SK-N-SH (cell line): Measurements from ENCODE around the gene VPS13C. TPM values are rescaled to one million over a fixed set of nuclear protein-coding genes. Genes with fewer than 3 reads are reported as not detected.
"Not testable (repeated sequence)": the region's sequence is repeated elsewhere in the genome, so short reads cannot be mapped to it uniquely, and the experiment has no call there.

Source experiments
- CTCF ChIA-PET: fragments of 300-600, 350-600 bp; formaldehyde crosslinking; extraction: SDS; loops from one replicate; lab custom pipeline; 2021; lab: Yijun Ruan, JAX
- POLR2A ChIA-PET: fragments of 350-600 bp; sonication (Branson Sonifier 250); formaldehyde crosslinking; extraction: SDS; loops from one replicate; lab custom pipeline; 2020; ENCODE audit warnings: antibody characterized with exemption, inconsistent platforms; lab: Yijun Ruan, JAX
- DNase-seq: peaks from one replicate; pipeline ENCODE4 v3.0.0; 2012
- H2AFZ ChIP-seq: fragments of 200-600 bp; sonication (generic); 2 replicates; pipeline ENCODE4 v1.8.1; 2016; ENCODE audit warnings: antibody characterized with exemption, mild to moderate bottlenecking, low read depth
- H3F3A ChIP-seq: fragments of 200-600 bp; sonication (generic); replicated peaks from 2 replicates; pipeline ENCODE3; 2016; ENCODE audit warnings: antibody characterized with exemption, mild to moderate bottlenecking; ENCODE audit not compliant: insufficient read depth
- H3K27ac ChIP-seq, 2 experiments: fragments of 200-500 bp in 1 of 2; fragments of 200-600 bp in 1 of 2; sonication (Bioruptor generic) in 1 of 2; sonication (generic), shearing (Covaris generic) in 1 of 2; 2 replicates each; pipeline versions ENCODE4 v1.5.1 to v1.6.1; 2014 to 2016; ENCODE audit warnings: low read depth in 2 of 2, inconsistent platforms in 1 of 2, low read length in 1 of 2, mild to moderate bottlenecking in 1 of 2, mixed read lengths in 1 of 2
- H3K27me3 ChIP-seq: fragments of 200-600 bp; sonication (generic), shearing (Covaris generic); 2 replicates; pipeline ENCODE4 v1.6.1; 2016; ENCODE audit warnings: mixed run types; ENCODE audit not compliant: insufficient read depth
- H3K36me3 ChIP-seq, 2 experiments: fragments of 200-500 bp in 1 of 2; fragments of 200-600 bp in 1 of 2; sonication (Bioruptor generic) in 1 of 2; sonication (generic) in 1 of 2; replicated peaks in 1 of 2; 2 replicates each; pipeline versions ENCODE3 to v1.5.1; 2014 to 2016; ENCODE audit warnings: low read length in 1 of 2, mild to moderate bottlenecking in 1 of 2; ENCODE audit not compliant: insufficient read depth in 2 of 2, control insufficient read depth in 1 of 2
- H3K4me1 ChIP-seq, 2 experiments: fragments of 200-500 bp in 1 of 2; fragments of 200-600 bp in 1 of 2; sonication (Bioruptor generic) in 1 of 2; sonication (generic), shearing (Covaris generic) in 1 of 2; 2 replicates each; pipeline versions ENCODE4 v1.5.1 to v1.6.1; 2014 to 2016; ENCODE audit warnings: low read depth in 1 of 2, low read length in 1 of 2, mixed run types in 1 of 2; ENCODE audit not compliant: insufficient read depth in 2 of 2, control insufficient read depth in 1 of 2
- H3K4me2 ChIP-seq: fragments of 200-600 bp; sonication (generic), shearing (Covaris generic); 2 replicates; pipeline ENCODE4 v1.6.1; 2017; ENCODE audit warnings: mixed run types
- H3K4me3 ChIP-seq, 2 experiments: fragments of 200-500 bp in 1 of 2; fragments of 200-600 bp in 1 of 2; sonication (Bioruptor generic) in 1 of 2; sonication (generic), shearing (Covaris generic) in 1 of 2; 2 replicates each; pipeline versions ENCODE4 v1.5.1 to v1.8.1; 2014 to 2016; ENCODE audit warnings: low read depth in 2 of 2, inconsistent platforms in 1 of 2, low read length in 1 of 2, mild to moderate bottlenecking in 1 of 2, mixed read lengths in 1 of 2, moderate library complexity in 1 of 2
- H3K79me2 ChIP-seq: fragments of 200-600 bp; sonication (generic); 2 replicates; pipeline ENCODE4 v1.8.1; 2017; ENCODE audit warnings: mild to moderate bottlenecking; ENCODE audit not compliant: insufficient read depth
- H3K9ac ChIP-seq: fragments of 200-600 bp; sonication (generic); 2 replicates; pipeline ENCODE4 v1.6.1; 2017; ENCODE audit warnings: mixed run types
- H3K9me2 ChIP-seq: fragments of 200-600 bp; sonication (generic); 2 replicates; pipeline ENCODE4 v1.6.1; 2017; ENCODE audit warnings: mixed run types
- H3K9me3 ChIP-seq: fragments of 200-600 bp; sonication (generic); 2 replicates; pipeline ENCODE4 v1.6.1; 2017; ENCODE audit warnings: mixed run types, mild to moderate bottlenecking, moderate library complexity
- H4K20me1 ChIP-seq: fragments of 200-600 bp; sonication (generic); 2 replicates; pipeline ENCODE4 v1.6.1; 2017; ENCODE audit warnings: mild to moderate bottlenecking, mixed run types; ENCODE audit not compliant: insufficient read depth
- ELF1 ChIP-seq: IDR thresholded peaks from 2 replicates; pipeline ENCODE4 v1.4.0; 2012
- FOXJ3 ChIP-seq: sonication (generic); formaldehyde crosslinking; IDR thresholded peaks from 2 replicates; pipeline ENCODE4 v1.5.1; 2020; ENCODE audit warnings: mild to moderate bottlenecking, missing genetic modification reagents
- FOXM1 ChIP-seq: IDR thresholded peaks from 2 replicates; pipeline ENCODE4 v1.4.0; 2012; ENCODE audit warnings: low read depth, mild to moderate bottlenecking
- GABPA ChIP-seq: IDR thresholded peaks from 2 replicates; pipeline ENCODE4 v1.4.0; 2012; ENCODE audit warnings: low read depth, mild to moderate bottlenecking
- MXI1 ChIP-seq: IDR thresholded peaks from 2 replicates; pipeline ENCODE4 v1.6.1; 2012; ENCODE audit warnings: mild to moderate bottlenecking, low read depth, low read length, improper control_type of control experiment
- RAD21 ChIP-seq: IDR thresholded peaks from 2 replicates; pipeline ENCODE4 v1.6.1; 2012; ENCODE audit warnings: mild to moderate bottlenecking, low read length
- RFX5 ChIP-seq: IDR thresholded peaks from 2 replicates; pipeline ENCODE4 v1.6.1; 2012; ENCODE audit warnings: mild to moderate bottlenecking, improper control_type of control experiment, low read length
- SMC3 ChIP-seq: IDR thresholded peaks from 2 replicates; pipeline ENCODE4 v1.6.1; 2012; ENCODE audit warnings: low read depth, low read length, improper control_type of control experiment
- TAF1 ChIP-seq: IDR thresholded peaks from 2 replicates; pipeline ENCODE4 v1.6.1; 2012; ENCODE audit warnings: low read depth, mild to moderate bottlenecking, low read length, moderate library complexity, borderline replicate concordance
- WGBS: methylation state at CpG from one replicate; pipeline ENCODE4 v1.1.6; 2017; ENCODE audit warnings: low lambda C conversion rate; 5-methylcytosine and 5-hydroxymethylcytosine counted together
- polyA plus RNA-seq, 3 experiments: library from polyadenylated mRNA; depleted of rRNA; stranded (reverse); fragments of >200 nt; gene quantifications; 2 replicates each; pipeline ENCODE4 v1.2.3, GENCODE V29; 2012

Gene VPS13C
- polyA plus RNA-seq, 1 of the 3 experiments (the other 2 are of a cell fraction) = 5.7 TPM

DNA sequence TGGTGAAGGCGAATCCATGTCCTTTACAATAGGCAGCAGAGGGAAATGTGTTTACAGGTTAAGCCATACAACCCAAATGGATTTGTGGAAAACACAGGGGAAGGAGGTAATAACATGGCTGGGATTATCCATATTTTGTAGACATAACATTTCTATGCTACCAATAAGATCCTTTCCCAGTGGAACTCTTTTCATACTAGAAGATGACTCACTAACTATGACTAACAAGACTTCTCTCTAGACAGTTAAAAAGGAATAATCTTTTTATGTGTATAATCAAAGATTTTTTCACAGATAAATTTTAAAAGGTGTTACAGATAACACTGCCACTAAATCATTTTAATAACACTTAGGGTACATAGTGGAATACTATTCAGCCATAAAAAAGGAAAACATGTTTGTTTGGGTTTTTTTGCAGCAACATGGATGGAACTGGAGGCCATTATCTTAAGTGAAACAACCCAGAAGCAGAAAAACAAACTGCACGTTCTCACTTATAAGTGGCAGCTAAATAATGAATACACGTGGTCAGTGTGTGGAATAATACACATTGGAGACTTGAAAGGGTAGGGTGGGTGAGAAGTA lies 39.6 kb downstream of the VPS13C start:
- CTCF ChIA-PET = interaction anchor here (1.0 kb wide), 1 partner anchor 10 kb away, joined by 3 read pairs; no protein-coding TSS in a partner anchor
- WGBS = 93% methylated on average over 3 of the region's 3 CpGs
- POLR2A ChIA-PET = no interaction called here

DNA sequence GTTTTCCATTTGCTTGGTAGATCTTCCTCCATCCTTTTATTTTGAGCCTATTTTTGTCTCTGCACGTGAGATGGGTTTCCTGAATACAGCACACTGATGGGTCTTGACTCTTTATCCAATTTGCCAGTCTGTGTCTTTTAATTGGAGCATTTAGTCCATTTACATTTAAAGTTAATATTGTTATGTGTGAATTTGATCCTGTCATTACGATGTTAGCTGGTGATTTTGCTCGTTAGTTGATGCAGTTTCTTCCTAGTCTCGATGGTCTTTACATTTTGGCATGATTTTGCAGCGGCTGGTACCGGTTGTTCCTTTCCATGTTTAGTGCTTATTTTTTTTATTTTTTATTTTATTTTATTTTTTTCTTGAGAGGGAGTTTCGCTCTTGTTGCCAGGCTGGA lies 54.9 kb downstream of the VPS13C start:
- H3K9ac ChIP-seq, H3F3A ChIP-seq, POLR2A ChIA-PET, H3K9me2 ChIP-seq, H3K9me3 ChIP-seq, H3K27me3 ChIP-seq, H3K79me2 ChIP-seq, H3K4me3 ChIP-seq, H2AFZ ChIP-seq, DNase-seq, H4K20me1 ChIP-seq, H3K27ac ChIP-seq, H3K4me2 ChIP-seq, H3K4me1 ChIP-seq: not testable (repeated sequence)
- 91% methylated on average over 7 of the region's 7 CpGs for WGBS
- CTCF ChIA-PET = interaction anchor here (1.4 kb wide), 1 partner anchor 16 kb away, joined by 3 read pairs; no protein-coding TSS in a partner anchor
- peaks cover 25 to 40% of the 10 kb centered on the region in 2 experiments for H3K36me3 ChIP-seq

More for the DNA sequence above, 39.6 kb downstream of the VPS13C start:
- Histone ChIP-seq H3K27me3 (no peaks in the 10 kb centered on the region), H2AFZ (no peak overlapping the region), H3K4me3 (no peak overlapping the region), H3K9me2 (no peaks in the 10 kb centered on the region), H3K4me1 (no peaks in the 10 kb centered on the region), H4K20me1 (no peaks in the 10 kb centered on the region), H3F3A (no peaks in the 10 kb centered on the region), H3K36me3 (peaks cover 35 to 39% of the 10 kb centered on the region in 2 experiments), H3K9ac (no peak overlapping the region), H3K79me2 (no peaks in the 10 kb centered on the region), H3K27ac (no peak overlapping the region), H3K9me3 (no peaks in the 10 kb centered on the region)
- TF ChIP-seq TAF1 = no peak
- no peak for TF ChIP-seq FOXJ3 (CRISPR knock-in tag)
- no peak for TF ChIP-seq ELF1
- TF ChIP-seq MXI1 = no peak
- TF ChIP-seq, all 33 proteins: peak for 0
- DNase-seq = no peak
- no peak overlapping the region for H3K4me2 ChIP-seq

DNA sequence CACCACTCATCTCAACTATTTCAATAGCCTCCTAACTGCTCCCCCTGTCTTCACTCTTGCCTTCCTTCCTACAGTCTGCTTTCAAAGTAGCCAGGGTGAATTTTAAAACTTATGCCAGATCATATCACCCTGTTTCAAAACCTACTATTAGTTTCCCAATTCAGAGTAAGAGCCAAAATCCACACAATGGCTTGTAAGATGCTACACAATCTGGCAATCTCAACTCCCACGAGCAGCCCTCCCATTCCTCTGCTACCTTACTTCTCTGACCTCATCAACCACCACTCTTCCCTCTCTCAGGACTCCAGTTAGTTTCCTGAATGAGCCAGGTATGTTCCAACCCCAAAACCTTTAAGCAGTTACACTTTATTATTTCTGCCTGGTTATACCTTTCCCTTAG lies 62.5 kb downstream of the VPS13C start:
- Histone ChIP-seq H3K9ac (no peak overlapping the region), H3K27me3 (no peaks in the 10 kb centered on the region), H3K4me1 (no peaks in the 10 kb centered on the region), H3K9me2 (no peaks in the 10 kb centered on the region), H4K20me1 (no peaks in the 10 kb centered on the region), H3K27ac (no peak overlapping the region), H3K9me3 (no peaks in the 10 kb centered on the region), H2AFZ (no peak overlapping the region), H3K36me3 (peaks cover 16 to 34% of the 10 kb centered on the region in 2 experiments), H3F3A (peaks cover 11% of the 10 kb centered on the region), H3K4me3 (no peak overlapping the region), H3K79me2 (no peaks in the 10 kb centered on the region), H3K4me2 (no peak overlapping the region)
- WGBS = 100% methylated on average over 1 of the region's 1 CpG
- ChIA-PET POLR2A (no interaction called here), CTCF (no interaction called here)
- DNase-seq = no peak
- TF ChIP-seq GABPA = no peak
- no peak for TF ChIP-seq SMC3
- no peak for TF ChIP-seq RFX5
- no peak for TF ChIP-seq RAD21
- no peak for TF ChIP-seq FOXM1
